Activated CD8-positive, alpha-beta memory T cell treated with anti-CD3 and anti-CD28 coated beads for 24 hours (primary cell): ENCODE data around the gene ATRN.
"Not testable (repeated sequence)": the region's sequence is repeated elsewhere in the genome, so short reads cannot be mapped to it uniquely, and the experiment has no call there.

Experiments used
- DNase-seq: peaks from one replicate; pipeline ENCODE4 v3.0.0-alpha.2; 2020

ATRN gene

GRCh38 chr20:3576363-3576762, 105.5 kb downstream of the ATRN start:
- DNase-seq: no peak

DNA sequence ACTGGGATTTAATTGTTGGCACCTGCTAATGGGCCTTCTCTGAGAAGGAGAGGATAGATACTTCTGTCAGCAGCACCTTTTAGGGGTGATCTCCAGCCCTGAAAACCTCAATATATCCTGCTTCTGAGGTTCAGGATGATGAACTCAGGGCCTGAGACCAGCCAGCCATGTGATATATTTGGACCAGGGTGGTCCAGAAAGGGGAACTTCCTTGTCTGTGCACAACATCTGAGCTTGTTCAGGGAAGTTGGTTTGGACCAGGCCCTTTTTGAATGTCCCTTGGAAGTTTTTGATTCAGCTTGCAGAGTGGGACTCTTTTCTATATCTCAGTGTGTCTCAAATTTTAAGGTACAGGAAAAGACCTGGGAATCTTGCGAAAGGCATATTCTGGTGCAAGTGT, 106.5 kb downstream of the ATRN start:
- DNase-seq: no peak

GRCh38 chr20:3580412-3580811, 109.6 kb downstream of the ATRN start:
- no peak for DNase-seq

- DNase-seq: no peak
These were observed 112.9 kb downstream of the ATRN start for GRCh38 chr20:3583765-3584164.

DNA sequence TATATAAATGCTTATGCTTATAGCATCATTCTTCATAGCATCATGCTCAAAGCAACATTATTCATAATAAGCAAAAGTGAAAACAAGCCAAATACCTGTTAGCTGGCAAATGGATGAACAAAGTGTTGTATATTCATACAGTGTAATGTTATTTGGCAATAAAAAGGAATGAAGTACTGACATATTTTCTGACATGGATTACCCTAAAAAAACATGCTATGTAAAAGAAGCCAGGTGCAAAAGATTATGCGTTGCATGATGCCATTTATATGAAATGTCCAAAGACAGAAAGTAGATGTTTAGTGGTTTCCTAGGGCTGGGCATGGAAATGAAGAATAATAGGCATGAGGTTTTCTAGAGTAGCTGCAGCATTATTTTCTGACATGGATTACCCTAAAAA, 115.3 kb downstream of the ATRN start:
- DNase-seq: no peak

- no peak for DNase-seq
These were observed 119.3 kb downstream of the ATRN start for GRCh38 chr20:3590164-3590563.

DNA sequence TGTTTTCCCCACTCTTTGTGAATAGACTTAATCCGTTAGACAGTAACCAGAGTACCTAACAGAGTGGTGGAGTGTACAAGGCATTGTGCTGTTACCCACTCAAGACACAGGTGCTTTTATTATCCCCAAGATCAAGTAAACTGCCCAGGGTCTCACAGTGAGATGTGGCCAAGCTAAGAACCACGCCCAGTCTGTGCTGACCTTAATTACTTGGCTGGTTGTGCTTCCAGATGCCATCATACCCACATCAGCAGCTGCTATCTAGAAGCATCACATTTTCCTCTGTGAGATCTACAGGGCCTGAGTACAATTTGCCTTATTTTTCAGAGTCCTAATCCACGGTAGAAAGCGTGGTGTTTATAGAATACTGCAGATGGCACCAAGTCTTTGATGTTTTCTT, 122.1 kb downstream of the ATRN start:
- DNase-seq: no peak

GRCh38 chr20:3595541-3595940, 124.7 kb downstream of the ATRN start:
- no peak for DNase-seq

- no peak for DNase-seq
These were observed 132.3 kb downstream of the ATRN start for GRCh38 chr20:3603108-3603507.

DNA sequence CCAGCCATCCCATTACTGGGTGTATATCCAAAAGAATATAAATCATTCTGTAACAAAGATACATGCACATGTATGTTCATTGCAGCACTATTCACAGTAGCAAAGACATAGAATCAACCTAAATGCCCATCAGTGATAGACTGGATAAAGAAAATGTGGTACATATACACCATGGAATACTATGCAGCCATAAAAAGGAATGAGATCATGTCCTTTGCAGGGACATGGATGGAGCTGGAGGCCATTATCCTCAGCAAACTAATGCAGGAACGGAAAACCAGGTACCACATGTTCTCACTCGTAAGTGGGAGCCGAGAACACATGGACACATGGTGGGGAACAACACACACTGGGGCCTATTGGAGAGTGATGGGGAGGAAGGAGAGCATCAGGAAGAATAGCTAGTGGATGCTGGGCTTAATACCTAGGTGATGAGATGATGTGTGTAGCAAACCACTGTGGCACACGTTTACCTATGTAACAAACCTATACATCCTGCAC, 134.6 kb downstream of the ATRN start:
- DNase-seq: not testable (repeated sequence)

- no peak for DNase-seq
These were observed 135.2 kb downstream of the ATRN start for GRCh38 chr20:3606021-3606420.

- no peak for DNase-seq
These were observed 141.1 kb downstream of the ATRN start for GRCh38 chr20:3611901-3612300.

- no peak for DNase-seq
These were observed 142.2 kb downstream of the ATRN start for GRCh38 chr20:3612795-3613572.

GRCh38 chr20:3613821-3614440, 143.1 kb downstream of the ATRN start:
- no peak for DNase-seq

- no peak for DNase-seq
These were observed 143.6 kb downstream of the ATRN start for GRCh38 chr20:3614466-3614865.

DNA sequence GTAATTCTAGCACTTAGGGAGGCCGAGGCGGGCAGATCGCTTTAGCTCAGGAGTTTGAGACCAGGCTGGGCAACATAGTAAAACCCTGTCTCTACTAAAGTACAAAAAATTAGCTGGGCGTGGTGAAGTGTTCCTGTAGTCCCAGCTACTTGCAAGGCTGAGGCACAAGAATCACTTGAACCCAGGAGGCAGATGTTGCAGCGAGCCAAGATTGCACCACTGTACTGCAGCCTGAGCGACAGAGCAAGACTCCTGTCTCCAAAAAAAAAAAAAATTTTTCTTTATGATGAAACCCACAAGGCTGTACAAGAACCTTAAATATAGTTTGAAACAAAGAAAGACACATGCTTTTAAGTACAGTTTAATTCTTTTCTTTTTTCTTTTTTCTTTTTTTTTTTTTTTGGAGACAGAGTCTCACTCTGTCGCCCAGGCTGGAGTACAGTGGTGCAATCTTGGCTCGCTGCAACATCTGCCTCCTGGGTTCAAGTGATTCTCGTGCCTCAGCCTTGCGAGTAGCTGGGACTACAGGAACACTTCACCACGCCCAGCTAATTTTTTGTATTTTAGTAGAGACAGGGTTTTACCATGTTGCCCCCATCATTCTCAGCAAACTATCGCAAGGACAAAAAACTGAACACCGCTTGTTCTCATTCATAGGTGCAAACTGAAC, 144.5 kb downstream of the ATRN start:
- not testable (repeated sequence) for DNase-seq

DNA sequence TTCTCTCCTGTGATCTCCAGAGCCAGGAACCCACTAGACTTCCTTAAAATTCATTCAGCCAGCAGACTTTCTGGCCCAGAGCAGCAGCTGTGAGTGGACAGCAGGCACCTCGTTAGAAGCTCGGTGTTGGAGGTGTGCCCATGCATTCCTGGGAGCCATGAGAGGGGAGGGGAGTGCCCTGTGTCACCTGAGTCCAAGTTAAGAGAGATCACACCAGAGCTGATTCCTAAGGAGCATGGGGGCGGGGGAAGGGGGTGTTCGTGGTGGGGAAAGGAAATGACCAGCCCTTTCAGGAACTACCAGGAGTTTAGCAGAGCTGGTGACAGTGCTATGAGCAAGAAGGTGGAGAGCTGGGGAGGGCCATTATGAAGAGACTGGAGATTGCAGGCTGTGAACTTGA, 145.4 kb downstream of the ATRN start:
- DNase-seq: no peak

GRCh38 chr20:3621111-3621510, 150.3 kb downstream of the ATRN start:
- no peak for DNase-seq

DNA sequence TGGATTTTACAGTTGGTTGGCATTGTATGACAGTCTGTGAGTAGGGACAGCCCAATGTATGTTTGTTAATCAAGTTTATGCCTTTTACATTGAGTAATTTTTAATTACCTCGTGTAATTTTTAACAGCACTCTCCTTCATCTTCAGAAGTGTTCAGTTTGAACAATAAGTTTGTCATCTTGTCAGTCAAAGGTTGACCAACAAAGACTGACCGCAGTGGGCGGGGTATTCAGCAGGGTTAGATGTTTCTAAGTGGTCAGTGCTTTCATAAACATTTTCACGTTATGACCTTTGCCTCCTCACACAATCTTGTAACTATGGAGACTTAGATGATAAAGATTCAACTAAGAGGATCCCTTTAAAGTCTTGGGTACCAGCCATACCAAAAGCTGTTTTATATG, 151.6 kb downstream of the ATRN start:
- DNase-seq: no peak

DNA sequence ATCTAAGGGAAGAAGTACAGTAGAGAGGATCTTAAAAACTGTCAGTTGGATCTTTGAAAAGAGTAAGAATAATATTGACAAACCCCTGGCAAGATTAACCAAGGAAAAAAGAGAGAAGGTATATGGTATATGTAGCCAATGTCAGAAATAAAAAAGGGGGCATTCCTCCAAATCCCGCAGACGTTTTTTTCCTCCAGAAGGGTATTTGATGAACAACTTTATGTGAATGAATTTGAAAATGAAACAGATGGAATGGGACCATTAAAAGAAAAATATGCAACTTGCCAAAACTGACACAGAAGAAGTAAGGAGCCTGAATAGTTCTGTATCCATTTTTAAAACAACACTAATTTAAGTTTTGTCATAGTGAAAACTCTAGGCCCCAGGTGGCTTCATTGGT, 156.7 kb downstream of the ATRN start:
- DNase-seq: no peak

DNA sequence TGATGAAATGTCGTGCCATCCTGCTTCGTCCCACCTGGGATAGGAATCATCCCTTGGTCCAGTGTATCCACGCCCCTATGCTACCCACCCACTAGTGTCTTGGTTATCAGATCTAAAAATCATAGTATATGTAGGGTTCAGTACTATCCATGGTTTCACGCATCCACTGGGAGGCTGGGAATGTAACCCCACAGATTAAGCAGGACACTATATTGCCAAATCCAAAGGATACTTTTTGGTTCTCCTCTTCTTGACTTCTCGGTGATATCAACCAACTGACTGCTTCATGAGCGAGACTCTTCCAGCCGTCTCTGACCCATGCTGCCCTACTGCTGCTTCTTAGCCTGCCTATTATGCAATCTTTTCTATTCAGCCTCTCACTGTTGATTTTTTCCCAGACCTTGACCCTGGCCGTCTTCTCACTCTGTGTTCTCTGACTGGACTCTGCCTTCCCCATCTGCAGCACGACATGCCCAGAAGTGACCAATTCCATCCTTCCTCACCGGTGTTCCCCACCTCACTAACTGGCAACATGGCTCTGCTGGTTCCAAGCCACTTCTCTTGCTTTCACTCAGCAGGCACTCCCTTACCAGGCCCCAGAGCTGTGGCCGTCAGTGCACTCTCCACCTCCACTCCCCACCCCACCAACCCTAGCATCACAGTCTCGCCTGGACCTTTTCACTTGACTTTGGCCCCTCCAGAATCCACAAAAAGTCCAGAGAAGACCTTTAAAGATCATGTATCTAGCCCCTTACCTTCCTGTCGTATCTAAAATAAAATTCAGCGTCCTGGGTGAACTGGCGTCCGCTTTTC, 157.9 kb downstream of the ATRN start:
- no peak for DNase-seq

- no peak for DNase-seq
These were observed 159.1 kb downstream of the ATRN start for GRCh38 chr20:3629893-3630292.

DNA sequence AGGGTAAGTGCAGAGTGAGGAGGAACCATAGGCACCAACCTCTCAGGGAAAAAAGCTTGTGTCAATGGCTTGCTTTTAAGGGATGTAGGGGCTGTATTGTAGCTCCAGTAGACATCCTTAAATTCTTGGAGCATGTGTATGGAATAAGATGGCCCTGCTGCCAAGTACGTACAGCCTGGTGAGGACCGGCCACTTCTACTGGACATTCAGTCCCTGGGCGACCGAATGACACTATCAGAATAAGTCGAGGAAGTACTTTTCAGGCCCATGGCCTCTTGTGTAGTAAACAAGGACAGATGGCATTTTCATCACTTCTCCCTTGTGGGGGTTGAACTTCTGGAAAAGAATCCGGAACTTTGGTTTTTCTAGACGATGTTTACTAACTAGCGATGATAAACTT, 159.6 kb downstream of the ATRN start:
- DNase-seq: no peak
